PC-9 (cell line): ENCODE data around the gene CCDC70.

Experiments
- EZH2 ChIP-seq: fragments of 200-600 bp; sonication (generic); IDR thresholded peaks from 2 replicates; pipeline ENCODE4 v1.8.0; 2017; ENCODE audit warnings: antibody characterized with exemption, low read depth
- TF ChIP-seq, protein P1 (sequence below): fragments of 200-600 bp; sonication (generic); conservative IDR thresholded peaks from 2 replicates; pipeline ENCODE4 v1.6.1; 2017; ENCODE audit warnings: mixed run types, antibody characterized with exemption, mild to moderate bottlenecking, moderate library complexity

DNA sequence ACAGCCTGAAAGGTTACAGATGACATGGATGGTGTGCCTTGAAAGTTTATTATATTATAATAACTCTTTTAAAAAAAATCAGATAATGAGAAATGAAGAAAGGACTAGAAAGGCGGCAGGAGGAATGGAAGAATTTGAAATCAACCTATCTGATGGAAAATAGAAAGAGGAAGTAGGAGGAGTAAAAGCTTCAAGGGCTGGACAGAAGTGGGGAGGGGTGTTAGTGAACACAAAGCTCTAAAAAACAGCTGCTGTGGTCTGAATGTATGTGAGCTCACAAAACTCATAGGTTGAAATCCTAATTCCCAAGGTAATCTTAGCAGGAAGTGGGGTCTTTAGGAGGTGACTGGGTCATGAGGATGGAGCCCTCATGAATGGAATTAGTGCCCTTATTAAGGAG, 19.5 kb downstream of the CCDC70 start:
- TF ChIP-seq, protein P1, sequence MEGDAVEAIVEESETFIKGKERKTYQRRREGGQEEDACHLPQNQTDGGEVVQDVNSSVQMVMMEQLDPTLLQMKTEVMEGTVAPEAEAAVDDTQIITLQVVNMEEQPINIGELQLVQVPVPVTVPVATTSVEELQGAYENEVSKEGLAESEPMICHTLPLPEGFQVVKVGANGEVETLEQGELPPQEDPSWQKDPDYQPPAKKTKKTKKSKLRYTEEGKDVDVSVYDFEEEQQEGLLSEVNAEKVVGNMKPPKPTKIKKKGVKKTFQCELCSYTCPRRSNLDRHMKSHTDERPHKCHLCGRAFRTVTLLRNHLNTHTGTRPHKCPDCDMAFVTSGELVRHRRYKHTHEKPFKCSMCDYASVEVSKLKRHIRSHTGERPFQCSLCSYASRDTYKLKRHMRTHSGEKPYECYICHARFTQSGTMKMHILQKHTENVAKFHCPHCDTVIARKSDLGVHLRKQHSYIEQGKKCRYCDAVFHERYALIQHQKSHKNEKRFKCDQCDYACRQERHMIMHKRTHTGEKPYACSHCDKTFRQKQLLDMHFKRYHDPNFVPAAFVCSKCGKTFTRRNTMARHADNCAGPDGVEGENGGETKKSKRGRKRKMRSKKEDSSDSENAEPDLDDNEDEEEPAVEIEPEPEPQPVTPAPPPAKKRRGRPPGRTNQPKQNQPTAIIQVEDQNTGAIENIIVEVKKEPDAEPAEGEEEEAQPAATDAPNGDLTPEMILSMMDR: no peak
- TF ChIP-seq EZH2: no peak
